Middle frontal gyrus (tissue), 1 donor: ENCODE data around the gene GFM1.

Experiments
- DNase-seq: peaks from one replicate; pipeline ENCODE4 v3.0.0-alpha.2; 2015; ENCODE audit warnings: low spot score; ENCODE audit errors: extremely low spot score

GFM1 gene

DNA sequence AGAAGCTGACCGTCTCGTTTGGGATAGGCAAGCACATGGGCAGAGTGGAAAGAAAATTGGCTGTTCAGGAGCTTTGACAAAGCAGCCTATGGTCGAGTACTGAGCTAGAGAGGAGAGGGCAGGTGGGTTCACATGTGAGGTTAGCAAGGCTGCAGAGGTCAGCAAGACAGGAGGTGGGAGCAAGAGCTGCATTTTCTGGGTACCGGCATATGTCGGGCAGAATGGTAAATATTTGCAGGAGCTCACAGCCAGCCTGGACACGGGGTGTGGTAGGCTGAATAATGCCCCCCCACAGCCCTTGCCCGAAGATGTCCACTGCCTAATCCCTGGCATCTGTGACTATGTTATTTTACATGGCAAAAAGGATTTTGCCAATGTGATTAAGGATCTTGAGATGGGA is 79.7 kb downstream of the GFM1 start:
- no peak for DNase-seq

DNA sequence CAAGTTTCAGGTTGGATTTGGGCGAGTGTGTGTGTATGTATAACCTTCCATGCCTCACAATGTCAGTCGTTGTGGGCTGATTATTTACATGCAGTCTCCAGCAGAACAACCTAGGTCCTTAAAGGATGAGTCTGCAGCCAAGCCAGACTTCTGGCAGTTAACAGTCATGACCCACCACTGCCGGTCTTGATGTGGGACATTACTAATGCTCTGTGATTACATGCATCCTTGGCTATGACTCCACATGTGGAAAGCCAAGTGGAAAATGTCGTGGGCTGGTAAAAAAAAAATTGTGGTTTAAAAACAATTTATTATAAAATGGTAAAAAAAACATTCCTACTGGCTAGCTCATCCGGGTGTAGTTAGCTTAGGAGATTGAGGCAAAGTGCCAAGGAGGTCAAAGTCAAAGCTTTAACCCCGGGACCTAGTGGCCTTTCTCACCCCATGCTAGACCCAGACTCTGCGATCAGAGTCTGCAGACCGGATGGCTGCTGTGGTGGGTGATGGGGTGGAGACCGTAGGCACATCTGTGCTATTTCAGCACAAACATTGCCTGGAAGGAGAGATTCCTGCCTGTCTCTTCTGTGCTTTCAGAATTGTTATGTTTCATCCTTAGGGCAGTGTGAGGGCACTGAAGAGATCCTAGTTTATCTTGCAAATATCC is 81.2 kb downstream of the GFM1 start:
- DNase-seq, result no peak

GRCh38 chr3:158727206-158728060 is 83.1 kb downstream of the GFM1 start:
- DNase-seq, result peak; percentile 66

DNA sequence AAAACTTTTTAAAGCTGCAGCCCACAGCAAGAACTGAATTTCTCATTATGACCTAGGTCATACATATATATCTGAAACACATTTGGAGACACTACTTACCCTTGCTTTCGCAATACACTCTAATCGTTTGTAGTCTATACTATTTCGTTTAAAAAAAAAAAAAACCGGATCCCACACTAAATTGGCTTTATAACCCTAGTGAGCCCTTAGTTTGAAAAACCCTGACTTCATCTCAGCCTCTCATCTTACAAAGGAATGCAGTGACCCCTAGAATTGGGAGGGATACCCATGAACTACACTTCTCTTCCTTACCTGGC is 83.7 kb downstream of the GFM1 start:
- no peak for DNase-seq

- DNase-seq, result no peak
Measured at GRCh38 chr3:158728851-158729250, 84.5 kb downstream of the GFM1 start.

- no peak for DNase-seq
Measured at GRCh38 chr3:158731486-158731885, 87.2 kb downstream of the GFM1 start.

GRCh38 chr3:158731938-158732855 is 87.9 kb downstream of the GFM1 start, which contains the start of gene RARRES1:
RARRES1 (minus strand) TSS chr3:158732457; CDS start chr3:158732415, 42 bp downstream.
- no peak for DNase-seq

GRCh38 chr3:158732856-158733200 is 88.5 kb downstream of the GFM1 start:
- no peak for DNase-seq

DNA sequence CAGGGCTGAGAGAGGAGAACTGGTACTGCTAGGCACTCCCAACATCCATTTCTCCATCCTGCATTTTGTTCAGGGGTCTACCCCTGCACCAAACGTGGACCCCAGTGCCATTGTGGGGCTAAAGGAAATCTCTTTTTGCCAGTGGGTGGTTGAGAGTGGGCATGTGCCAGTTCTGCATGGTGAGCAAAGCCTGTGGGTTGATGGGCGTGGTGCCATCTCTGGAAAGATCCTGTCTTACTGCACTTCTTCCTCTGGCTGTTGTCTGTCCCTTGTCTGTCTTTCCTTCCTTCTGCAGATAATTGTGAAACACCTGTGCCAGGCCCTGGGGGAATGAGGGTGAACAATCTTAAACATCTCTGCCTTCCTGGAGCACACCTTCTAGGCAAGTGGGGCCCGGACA is 89.3 kb downstream of the GFM1 start:
- DNase-seq, result no peak

GRCh38 chr3:158735296-158736033 is 91.1 kb downstream of the GFM1 start:
- DNase-seq, result no peak

DNA sequence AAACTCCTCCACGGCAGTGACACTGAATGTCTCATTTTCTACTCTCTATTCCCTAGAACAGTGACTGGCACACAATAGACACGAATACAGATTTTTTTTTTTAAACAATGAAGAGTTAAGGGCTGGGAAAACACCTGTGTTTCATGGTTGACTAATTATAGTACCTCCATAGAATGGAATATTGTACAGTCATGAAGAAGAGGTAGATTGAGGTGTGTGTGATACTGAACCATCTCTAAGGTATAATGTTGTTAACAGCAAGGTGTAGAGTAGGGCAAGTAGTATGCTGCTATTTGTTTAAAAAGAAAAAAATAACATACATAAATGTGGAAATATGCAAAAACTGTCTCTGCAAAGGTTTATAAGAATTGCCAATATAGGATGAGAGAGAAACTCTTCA is 93.1 kb downstream of the GFM1 start:
- DNase-seq, result no peak

DNA sequence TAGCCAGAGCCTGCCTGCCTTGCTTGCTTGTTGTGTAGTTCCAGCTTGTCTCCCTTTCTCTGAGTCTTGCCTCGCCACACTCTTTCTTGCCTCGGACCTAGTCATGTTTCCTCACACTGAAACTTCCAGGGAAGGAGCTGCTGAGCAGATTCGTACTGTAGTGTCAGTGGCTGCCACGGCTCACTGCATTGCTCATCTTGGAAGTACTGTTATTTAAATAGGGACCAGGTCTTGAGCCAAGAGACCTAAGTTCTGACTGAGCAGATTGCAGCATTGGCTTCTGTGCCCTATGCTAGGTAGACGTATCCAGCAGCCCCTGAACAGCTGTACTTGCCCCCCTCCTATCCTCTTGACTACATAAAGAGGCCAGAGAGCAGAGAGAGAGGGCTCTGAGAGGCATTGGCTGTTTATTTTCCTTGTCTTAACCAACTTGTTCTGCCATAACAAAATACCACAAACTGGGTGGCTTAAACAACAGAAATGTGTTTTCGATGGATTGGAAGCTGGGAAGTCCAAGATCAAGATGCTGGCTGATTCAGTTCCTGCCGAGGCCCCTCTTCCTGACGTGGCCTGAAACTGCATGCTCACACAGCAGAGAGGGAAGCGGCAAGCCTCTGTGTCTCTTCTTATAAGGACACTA is 93.8 kb downstream of the GFM1 start:
- no peak for DNase-seq

GRCh38 chr3:158738653-158739052 is 94.3 kb downstream of the GFM1 start:
- DNase-seq, result no peak

DNA sequence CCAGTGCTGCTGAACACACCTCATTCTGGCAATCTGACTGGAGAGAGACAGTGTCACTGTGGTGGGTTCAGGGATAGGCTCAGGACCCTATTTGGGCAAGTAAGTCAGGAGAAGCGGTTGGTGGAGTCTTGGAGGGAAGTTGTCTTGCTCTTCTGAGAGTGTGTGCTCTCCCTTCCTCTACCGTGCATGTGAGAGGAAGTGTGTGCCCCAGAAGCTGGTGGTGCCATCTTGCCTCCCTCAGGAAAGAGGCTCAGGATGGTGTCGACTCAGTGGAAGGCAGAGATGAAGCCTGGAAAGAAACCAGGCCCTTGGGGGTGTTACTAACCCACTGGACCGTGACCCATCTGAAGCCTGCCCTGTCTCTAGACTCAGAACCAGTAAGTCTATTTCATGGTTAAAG is 94.8 kb downstream of the GFM1 start:
- no peak for DNase-seq

- no peak for DNase-seq
Measured at GRCh38 chr3:158739661-158740060, 95.3 kb downstream of the GFM1 start.
